ENCODE data around the gene EMP3. TPM values are rescaled to one million over a fixed set of nuclear protein-coding genes. Genes with fewer than 3 reads are reported as not detected.

Gene EMP3
- total RNA-seq, 1 donor from 2014 or later = 277 TPM

GRCh38 chr19:48329167-48329891 is 4.0 kb downstream of the EMP3 start:
- Mint-ChIP-seq H3K9me3 (ENCODE audit: low read depth) (no peaks in the 10 kb centered on the region), H3K4me1 (ENCODE audit: low read depth) (peaks cover 70% of the 10 kb centered on the region), H3K36me3 (ENCODE audit: low read depth) (peaks cover 10% of the 10 kb centered on the region), H3K27me3 (ENCODE audit: low read depth) (no peaks in the 10 kb centered on the region), H3K4me3 (ENCODE audit: unreplicated experiment) (peak overlapping the region; percentile 4), H3K27ac (ENCODE audit: unreplicated experiment) (peak overlapping the region; percentile 75)
- DNase-seq (ENCODE audit: low spot score) = no peak
- TF ChIP-seq CTCF (IDR thresholded peaks at IDR 0.05) = no peak

GRCh38 chr19:48330012-48330681 is 4.8 kb downstream of the EMP3 start:
- Mint-ChIP-seq H3K9me3 (ENCODE audit: low read depth) (no peaks in the 10 kb centered on the region), H3K36me3 (ENCODE audit: low read depth) (peaks cover 10% of the 10 kb centered on the region), H3K27ac (ENCODE audit: unreplicated experiment) (peak overlapping the region; percentile 75), H3K4me1 (ENCODE audit: low read depth) (peaks cover 65% of the 10 kb centered on the region), H3K27me3 (ENCODE audit: low read depth) (no peaks in the 10 kb centered on the region), H3K4me3 (ENCODE audit: unreplicated experiment) (no peak overlapping the region)
- no peak for DNase-seq (ENCODE audit: low spot score)
- TF ChIP-seq CTCF (IDR thresholded peaks at IDR 0.05) = no peak

- Mint-ChIP-seq H3K27me3 (ENCODE audit: low read depth) (no peaks in the 10 kb centered on the region), H3K36me3 (ENCODE audit: low read depth) (peaks cover 10% of the 10 kb centered on the region), H3K27ac (ENCODE audit: unreplicated experiment) (peak overlapping the region; percentile 91), H3K4me1 (ENCODE audit: low read depth) (peaks cover 49% of the 10 kb centered on the region), H3K9me3 (ENCODE audit: low read depth) (no peaks in the 10 kb centered on the region), H3K4me3 (ENCODE audit: unreplicated experiment) (peak overlapping the region; percentile 72)
- DNase-seq (ENCODE audit: low spot score) = no peak
- no peak for TF ChIP-seq CTCF (IDR thresholded peaks at IDR 0.05)
Observed at GRCh38 chr19:48332351-48332661, 7.0 kb downstream of the EMP3 start.

- TF ChIP-seq CTCF (IDR thresholded peaks at IDR 0.05) = no peak
- no peak for DNase-seq (ENCODE audit: low spot score)
- peaks cover 10% of the 10 kb centered on the region for H3K36me3 Mint-ChIP-seq (ENCODE audit: low read depth)
- no peaks in the 10 kb centered on the region for H3K9me3 Mint-ChIP-seq (ENCODE audit: low read depth)
- peaks cover 44% of the 10 kb centered on the region for H3K4me1 Mint-ChIP-seq (ENCODE audit: low read depth)
- H3K4me3 Mint-ChIP-seq (ENCODE audit: unreplicated experiment) = peak overlapping the region; percentile 72
- no peaks in the 10 kb centered on the region for H3K27me3 Mint-ChIP-seq (ENCODE audit: low read depth)
- peak overlapping the region; percentile 91 for H3K27ac Mint-ChIP-seq (ENCODE audit: unreplicated experiment)
Observed at GRCh38 chr19:48332662-48333466, 7.5 kb downstream of the EMP3 start.
